Muscle of arm (tissue), 12 donors: Measurements from ENCODE around the gene FUT4. TPM values are rescaled to one million over a fixed set of nuclear protein-coding genes. Genes with fewer than 3 reads are reported as not detected.
A peak's percentile ranks its signal among the peaks of the same experiment; 100 is the strongest.

Source experiments
- DNase-seq: peaks from one replicate; pipeline ENCODE4 v3.0.0-alpha.2; 2013
- polyA plus RNA-seq, 12 donors: library from polyadenylated mRNA; unstranded; fragments of 120-200 nt; gene quantifications; one replicate each; pipeline ENCODE4 v1.2.1, GENCODE V29; 2013; ENCODE audit not compliant: insufficient read length in 12 of 12

The FUT4 gene
- polyA plus RNA-seq, 12 donors, result 4.1 to 7.3 (median 6.1) TPM; not detected in 1

- peak; percentile 8 for DNase-seq
Measured at GRCh38 chr11:94597896-94598295, 54.2 kb downstream of the FUT4 start.

Other genes starting within 250 kb of the FUT4 start
- not detected for gene IZUMO1R, start 239.3 kb upstream of the FUT4 start, polyA plus RNA-seq
- gene GPR83, start 142.5 kb upstream of the FUT4 start, polyA plus RNA-seq, result under 1 TPM in 10 of 12 donors, not detected in 2; 0.05 to 0.37 (median 0.19) TPM
- 10 to 100 TPM in 10 of 12 donors, 1 to 10 TPM in 1, not detected in 1; 9.9 to 25.8 (median 17.0) TPM for gene MRE11, start 50.1 kb upstream of the FUT4 start, polyA plus RNA-seq
- gene ANKRD49, start 49.9 kb upstream of the FUT4 start, polyA plus RNA-seq, result 10 to 100 TPM in 11 of 12 donors, not detected in 1; 11.4 to 42.6 (median 15.7) TPM
- not detected for gene C11orf97, start 31.5 kb upstream of the FUT4 start, polyA plus RNA-seq
- gene PIWIL4, start 23.4 kb downstream of the FUT4 start, polyA plus RNA-seq, result 1 to 10 TPM in 10 of 12 donors, not detected in 2; 3.6 to 6.7 (median 4.8) TPM
- gene AMOTL1, start 224.4 kb downstream of the FUT4 start, polyA plus RNA-seq, result 10 to 100 TPM in 11 of 12 donors, not detected in 1; 36.9 to 73.0 (median 56.7) TPM